Ishikawa (cell line): ENCODE data around the gene SLC22A3.

ENCODE experiments used
- CEBPB ChIP-seq: IDR thresholded peaks from 2 replicates; pipeline ENCODE4 v1.6.1; 2012
- CREB1 ChIP-seq: IDR thresholded peaks from 2 replicates; pipeline ENCODE4 v1.6.1; 2012; ENCODE audit warnings: low read depth
- EGR1 ChIP-seq: IDR thresholded peaks from 2 replicates; pipeline ENCODE4 v1.6.1; 2012
- EP300 ChIP-seq: IDR thresholded peaks from 2 replicates; pipeline ENCODE4 v1.6.1; 2012; ENCODE audit warnings: borderline replicate concordance
- FOXM1 ChIP-seq: IDR thresholded peaks from 2 replicates; pipeline ENCODE4 v1.6.1; 2012; ENCODE audit warnings: low read depth, borderline replicate concordance
- NFIC ChIP-seq: IDR thresholded peaks from 2 replicates; pipeline ENCODE4 v1.6.1; 2012
- RAD21 ChIP-seq: IDR thresholded peaks from 2 replicates; pipeline ENCODE4 v1.6.1; 2012; ENCODE audit warnings: low read depth
- REST ChIP-seq: IDR thresholded peaks from 2 replicates; pipeline ENCODE4 v1.6.1; 2012; ENCODE audit warnings: low read depth, mild to moderate bottlenecking
- TAF1 ChIP-seq: IDR thresholded peaks from 2 replicates; pipeline ENCODE4 v1.6.1; 2012; ENCODE audit warnings: low read depth, mild to moderate bottlenecking
- TCF12 ChIP-seq: IDR thresholded peaks from 2 replicates; pipeline ENCODE4 v1.6.1; 2012; ENCODE audit warnings: low read depth
- TEAD4 ChIP-seq: IDR thresholded peaks from 2 replicates; pipeline ENCODE4 v1.6.1; 2012
- USF1 ChIP-seq: IDR thresholded peaks from 2 replicates; pipeline ENCODE4 v1.6.1; 2012
- YY1 ChIP-seq: IDR thresholded peaks from 2 replicates; pipeline ENCODE4 v1.6.1; 2012; ENCODE audit warnings: low read depth
- ZBTB7A ChIP-seq: IDR thresholded peaks from 2 replicates; pipeline ENCODE4 v1.6.1; 2012; ENCODE audit warnings: low read depth
- TF ChIP-seq, protein P1 (sequence below): IDR thresholded peaks from 2 replicates; pipeline ENCODE4 v1.6.1; 2012

Gene SLC22A3

DNA sequence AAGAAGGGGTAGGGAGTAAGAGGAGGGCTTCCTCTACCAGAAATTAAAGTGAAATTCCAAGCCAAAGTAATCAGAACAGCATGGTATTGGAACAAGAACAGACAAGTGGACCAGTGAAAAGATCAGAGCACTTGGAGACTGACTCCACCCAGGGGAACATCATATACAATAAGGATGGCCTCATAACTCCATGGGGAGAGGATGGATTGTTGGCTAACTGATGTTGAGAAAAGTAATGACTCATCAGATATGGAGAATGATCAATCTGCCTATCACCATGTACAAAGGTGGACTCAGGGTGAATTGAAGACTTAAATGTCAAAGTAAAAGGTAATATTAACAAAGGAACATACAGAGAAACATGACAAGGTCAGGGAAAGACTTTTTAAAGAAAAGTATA lies 12.8 kb downstream of the SLC22A3 start:
- TF ChIP-seq RAD21 (no peak), CEBPB (no peak), TEAD4 (no peak), REST (no peak), USF1 (no peak), EGR1 (no peak), ZBTB7A (no peak), FOXM1 (no peak), CREB1 (no peak), NFIC (no peak), TAF1 (no peak), TCF12 (no peak), EP300 (no peak), YY1 (no peak)
- TF ChIP-seq, protein P1, sequence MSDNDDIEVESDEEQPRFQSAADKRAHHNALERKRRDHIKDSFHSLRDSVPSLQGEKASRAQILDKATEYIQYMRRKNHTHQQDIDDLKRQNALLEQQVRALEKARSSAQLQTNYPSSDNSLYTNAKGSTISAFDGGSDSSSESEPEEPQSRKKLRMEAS = no peak

GRCh38 chr6:160362556-160362955 lies 14.4 kb downstream of the SLC22A3 start:
- TF ChIP-seq FOXM1 (no peak), CEBPB (no peak), NFIC (no peak), ZBTB7A (no peak), TAF1 (no peak)
- TF ChIP-seq, protein P1 = no peak

GRCh38 chr6:160363016-160363996 lies 15.1 kb downstream of the SLC22A3 start:
- TF ChIP-seq TAF1 (no peak), TEAD4 (no peak), TCF12 (no peak), CREB1 (no peak)
- TF ChIP-seq, protein P1 = no peak

DNA sequence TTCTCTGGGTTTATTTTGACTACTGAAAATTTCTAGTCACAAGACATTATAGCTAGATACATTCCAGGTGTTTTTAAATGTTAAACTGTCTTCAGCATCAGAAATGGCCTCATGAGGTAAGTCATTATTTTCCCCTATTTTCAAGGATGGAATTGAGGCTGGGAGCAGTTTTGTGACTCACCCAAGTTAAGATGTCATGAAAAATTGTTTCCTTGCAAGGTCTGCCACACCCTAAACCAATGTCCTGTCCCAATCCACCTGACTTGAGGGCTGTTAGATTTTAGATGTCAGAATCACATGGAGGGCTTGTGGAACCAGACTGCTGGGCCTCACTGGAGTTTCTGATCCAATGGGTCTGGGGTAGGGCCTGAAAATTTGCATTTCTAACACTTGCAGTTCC lies 16.9 kb downstream of the SLC22A3 start:
- TF ChIP-seq CEBPB = no peak
- no peak for TF ChIP-seq FOXM1
- no peak for TF ChIP-seq EGR1
- no peak for TF ChIP-seq USF1
- TF ChIP-seq REST = no peak
- TF ChIP-seq YY1 = no peak
- TF ChIP-seq, protein P1 = no peak
- no peak for TF ChIP-seq RAD21
- no peak for TF ChIP-seq CREB1
- no peak for TF ChIP-seq EP300
- no peak for TF ChIP-seq ZBTB7A
- no peak for TF ChIP-seq TCF12
- TF ChIP-seq TAF1 = no peak
- no peak for TF ChIP-seq TEAD4
- no peak for TF ChIP-seq NFIC

GRCh38 chr6:160367798-160368547 lies 19.8 kb downstream of the SLC22A3 start:
- TF ChIP-seq EP300 = no peak
- TF ChIP-seq ZBTB7A = no peak
